Measurements from ENCODE around the gene FSD1L. TPM values are rescaled to one million over a fixed set of nuclear protein-coding genes. Genes with fewer than 3 reads are reported as not detected.

Gene FSD1L
- total and polyA plus RNA-seq, 2 of the 13 experiments (the other 11 are each of a cell fraction or from before 2014, with no cell fraction given), result 4.1 to 5.1 TPM

GRCh38 chr9:105435453-105435852, 12.4 kb upstream of the FSD1L start:
- ATAC-seq, result no peak
- no peak for DNase-seq (ENCODE audit: low spot score)
- no peak overlapping the region for H3K4me3 ChIP-seq (replicated peaks in 1 of 3; ENCODE audit: insufficient read depth in 1 of 3, low read depth in 2 of 3, low read length in 3 of 3)
- no peak overlapping the region for H2AFZ ChIP-seq (ENCODE audit: low read length)
- WGBS (ENCODE audit: low lambda C conversion rate), result 91% methylated on average over 3 of the region's 3 CpGs
- H3K9me3 ChIP-seq (ENCODE audit: low read length), result 0 out of 2 replicates have a peak, but pooled peaks cover 7% of the 10 kb centered on the region
- no peak overlapping the region for H3K9ac ChIP-seq (ENCODE audit: insufficient read depth, low read depth, low read length)
- no TSS peak for BruUV-seq (replicated peaks)
- CTCF ChIA-PET (ENCODE audit: low intra/inter-chr PET ratio, low total read pairs), result no interaction called here
- H3K27ac ChIP-seq (ENCODE audit: extremely low read length, insufficient read depth, low read length), result peak overlapping the region; percentile 54
- H3K36me3 ChIP-seq (replicated peaks in 1 of 2; ENCODE audit: control insufficient read depth in 1 of 2, insufficient read depth in 2 of 2, low read length in 2 of 2), result no peaks in the 10 kb centered on the region
- H3K4me2 ChIP-seq (ENCODE audit: low read depth, low read length), result no peak overlapping the region
- in situ Hi-C loops (cut with HindIII; ENCODE audit: extremely low pct_ligation_motif_present, low pct_unique_long_range_greater_than_20kb), result no loop called here
- intact Hi-C loops (cut with micrococcal nuclease; ENCODE audit: unreplicated experiment), result no loop called here
- H3K79me2 ChIP-seq (ENCODE audit: insufficient read depth, low read length), result no peaks in the 10 kb centered on the region
- FAIRE-seq, result no peak
- no peaks in the 10 kb centered on the region for H4K20me1 ChIP-seq (ENCODE audit: insufficient read depth, low read length)
- POLR2A ChIA-PET, result interaction anchor here (1.8 kb wide), 1 partner anchor 17 kb away, joined by 5 read pairs; no protein-coding TSS in a partner anchor
- H3K4me1 ChIP-seq (ENCODE audit: insufficient read depth, low read length), result peaks cover 48% of the 10 kb centered on the region
- no peaks in the 10 kb centered on the region for H3K27me3 ChIP-seq (ENCODE audit: control insufficient read depth in 1 of 2, insufficient read depth in 2 of 2, low read length in 2 of 2)
- TF ChIP-seq ZNF280B (CRISPR knock-in tag; IDR thresholded peaks at IDR 0.05; ENCODE audit: borderline replicate concordance) (no peak), FOXO1 (CRISPR knock-in tag; IDR thresholded peaks at IDR 0.05) (no peak), SP5 (CRISPR knock-in tag; IDR thresholded peaks at IDR 0.05; ENCODE audit: borderline replicate concordance, low read depth) (no peak), ZNF687 (CRISPR knock-in tag; IDR thresholded peaks at IDR 0.05) (no peak), CBX1 (IDR thresholded peaks at IDR 0.05; ENCODE audit: low read depth) (no peak), NR2F6 (IDR thresholded peaks at IDR 0.05) (no peak), NR2F6 (CRISPR knock-in tag; IDR thresholded peaks at IDR 0.05) (no peak), ZNF343 (CRISPR knock-in tag; IDR thresholded peaks at IDR 0.05) (no peak), ZNF326 (CRISPR knock-in tag; IDR thresholded peaks at IDR 0.05; ENCODE audit: borderline replicate concordance) (no peak), BRCA1 (CRISPR knock-in tag; IDR thresholded peaks at IDR 0.05) (no peak), IRX3 (CRISPR knock-in tag; IDR thresholded peaks at IDR 0.05; ENCODE audit: borderline replicate concordance, low read depth) (no peak), TFDP2 (CRISPR knock-in tag; IDR thresholded peaks at IDR 0.05) (no peak), NFYB (CRISPR knock-in tag; IDR thresholded peaks at IDR 0.05) (no peak), CTCF (CRISPR knock-in tag; IDR thresholded peaks at IDR 0.05) (no peak), CC2D1A (CRISPR knock-in tag; IDR thresholded peaks at IDR 0.05) (no peak), MBD4 (IDR thresholded peaks at IDR 0.05; ENCODE audit: borderline replicate concordance, low read length) (no peak), PBX3 (CRISPR knock-in tag; IDR thresholded peaks at IDR 0.05; ENCODE audit: borderline replicate concordance) (no peak)

All from HepG2 (cell line).